ENCODE measurements around the gene ZNF333.
A peak's percentile ranks its signal among the peaks of the same experiment; 100 is the strongest.

The ZNF333 gene

DNA sequence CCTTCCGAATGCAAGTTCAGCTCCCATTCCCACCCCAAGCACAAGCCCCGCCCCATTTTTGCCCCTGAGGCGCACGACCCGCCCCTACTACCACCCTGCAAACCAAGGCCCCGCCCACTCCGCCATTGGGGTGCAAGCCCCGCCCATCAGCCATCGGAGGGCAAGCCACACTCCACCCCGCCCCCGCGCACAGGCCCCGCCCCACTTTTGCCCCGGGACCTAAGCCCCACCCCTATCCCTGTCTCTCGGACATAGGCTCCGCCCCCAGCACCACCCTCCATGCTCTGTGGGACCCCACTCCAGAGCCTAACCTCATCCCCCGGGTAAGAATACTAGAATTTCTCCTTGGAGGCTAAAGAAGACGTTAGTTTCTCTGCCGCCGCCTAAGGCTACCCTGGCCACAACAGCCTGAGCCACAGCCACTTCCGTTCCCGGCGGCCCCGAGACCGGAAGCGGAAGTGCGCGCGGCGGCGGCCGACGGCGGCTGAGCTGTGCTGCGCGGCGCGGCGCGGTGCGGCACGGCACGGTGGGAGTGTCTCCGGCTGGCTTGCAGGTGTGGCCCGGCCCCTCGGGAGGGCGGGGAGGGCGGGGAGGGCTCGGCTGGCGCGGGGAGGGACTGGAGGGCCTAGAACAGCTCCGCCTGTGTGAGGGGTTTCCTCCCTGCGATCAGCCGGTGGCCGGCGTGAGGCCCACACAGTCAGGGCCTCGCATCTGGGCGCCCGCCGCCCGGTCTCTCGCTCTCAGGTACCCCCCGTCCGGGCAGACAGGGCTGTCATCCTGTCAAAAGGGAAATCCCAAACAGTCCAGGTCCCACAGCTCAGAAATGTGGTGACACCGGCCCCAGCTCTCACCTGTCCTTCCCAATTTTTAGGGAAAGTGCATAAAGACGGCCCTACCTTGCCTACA, at the start of gene ZNF333:
Gene ZNF333, plus strand, starts transcription at position 451 of the 906 bp plus-strand sequence. CDS start 3,444 bp downstream, outside the sequence.
- Mint-ChIP-seq H3K36me3 (ENCODE audit: low read depth) (peaks cover 2% of the 10 kb centered on the region), H3K27me3 (ENCODE audit: low read depth) (peaks cover 4% of the 10 kb centered on the region), H3K9me3 (no peaks in the 10 kb centered on the region), H3K4me1 (ENCODE audit: low read depth) (peaks cover 6% of the 10 kb centered on the region), H3K27ac (peak within 1 kb of the TSS; percentile 100), H3K4me3 (peak within 1 kb of the TSS; percentile 96)

DNA sequence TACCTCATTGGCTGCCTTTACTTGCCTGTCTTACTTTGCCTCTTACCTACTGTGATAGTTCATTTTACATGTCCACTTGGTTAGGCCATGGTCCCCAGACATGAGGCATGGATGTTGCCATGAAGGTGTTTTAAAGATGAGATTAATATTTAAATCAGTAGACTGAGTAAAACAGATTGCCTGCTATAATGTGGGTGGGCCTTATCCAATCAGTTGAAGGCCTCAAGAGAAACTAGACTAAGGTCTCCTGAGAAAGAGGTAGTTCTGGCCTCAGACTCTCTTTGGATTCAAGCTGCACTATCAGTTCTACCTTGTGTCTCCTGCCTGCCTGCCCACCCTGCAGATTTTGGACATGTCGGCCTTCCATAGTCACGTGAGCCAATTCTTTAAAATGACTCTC, 41.3 kb upstream of the ZNF333 start:
- Mint-ChIP-seq H3K27me3 (ENCODE audit: low read depth) (peaks cover 3% of the 10 kb centered on the region), H3K9me3 (peaks cover 5% of the 10 kb centered on the region), H3K27ac (no peak overlapping the region), H3K36me3 (ENCODE audit: low read depth) (no peaks in the 10 kb centered on the region), H3K4me3 (no peak overlapping the region), H3K4me1 (ENCODE audit: low read depth) (no peaks in the 10 kb centered on the region)

DNA sequence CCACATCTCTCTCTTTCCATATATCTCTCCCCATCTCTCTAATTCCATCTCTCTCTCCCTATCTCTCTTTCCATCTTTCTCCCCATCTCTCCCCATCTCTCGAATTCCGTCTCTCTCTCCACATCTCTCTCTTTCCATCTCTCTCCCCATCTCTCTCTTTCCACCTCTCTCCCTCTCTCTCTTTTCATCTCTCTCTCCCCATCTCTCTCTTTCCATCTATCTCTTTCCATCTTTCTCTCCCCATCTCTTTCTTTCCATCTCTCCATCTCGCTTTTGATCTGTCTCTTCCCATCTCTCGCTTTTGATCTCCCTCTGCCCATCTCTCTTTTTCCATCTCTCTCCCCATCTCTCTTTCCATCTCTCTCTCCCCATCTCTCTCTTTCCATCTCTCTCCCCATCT, 40.8 kb upstream of the ZNF333 start:
- H3K9me3 Mint-ChIP-seq: peaks cover 5% of the 10 kb centered on the region
- H3K4me3 Mint-ChIP-seq: no peak overlapping the region
- no peak overlapping the region for H3K27ac Mint-ChIP-seq
- H3K4me1 Mint-ChIP-seq (ENCODE audit: low read depth): no peaks in the 10 kb centered on the region
- no peaks in the 10 kb centered on the region for H3K36me3 Mint-ChIP-seq (ENCODE audit: low read depth)
- peaks cover 3% of the 10 kb centered on the region for H3K27me3 Mint-ChIP-seq (ENCODE audit: low read depth)

DNA sequence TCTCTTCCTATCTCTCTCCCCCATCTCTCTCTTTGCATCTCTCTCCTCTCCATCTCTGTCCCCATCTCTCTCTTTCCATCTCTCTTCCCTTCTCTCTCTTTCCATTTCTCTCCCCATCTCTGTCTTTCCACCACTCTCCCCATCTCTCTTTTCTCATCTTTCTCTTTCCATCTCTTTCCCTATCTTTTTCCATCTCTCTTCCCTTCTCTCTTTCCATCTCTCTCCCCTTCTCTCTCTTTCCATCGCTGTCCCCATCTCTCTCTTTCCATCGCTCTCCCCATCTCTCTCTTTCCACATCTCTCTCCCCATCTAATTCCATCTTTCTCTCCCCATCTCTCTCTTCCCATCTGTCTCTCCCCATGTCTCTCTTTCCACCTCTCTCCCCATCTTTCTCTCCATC, 39.7 kb upstream of the ZNF333 start:
- H3K36me3 Mint-ChIP-seq (ENCODE audit: low read depth): no peaks in the 10 kb centered on the region
- peaks cover 5% of the 10 kb centered on the region for H3K9me3 Mint-ChIP-seq
- no peak overlapping the region for H3K27ac Mint-ChIP-seq
- no peak overlapping the region for H3K4me3 Mint-ChIP-seq
- H3K27me3 Mint-ChIP-seq (ENCODE audit: low read depth): peaks cover 3% of the 10 kb centered on the region
- no peaks in the 10 kb centered on the region for H3K4me1 Mint-ChIP-seq (ENCODE audit: low read depth)

DNA sequence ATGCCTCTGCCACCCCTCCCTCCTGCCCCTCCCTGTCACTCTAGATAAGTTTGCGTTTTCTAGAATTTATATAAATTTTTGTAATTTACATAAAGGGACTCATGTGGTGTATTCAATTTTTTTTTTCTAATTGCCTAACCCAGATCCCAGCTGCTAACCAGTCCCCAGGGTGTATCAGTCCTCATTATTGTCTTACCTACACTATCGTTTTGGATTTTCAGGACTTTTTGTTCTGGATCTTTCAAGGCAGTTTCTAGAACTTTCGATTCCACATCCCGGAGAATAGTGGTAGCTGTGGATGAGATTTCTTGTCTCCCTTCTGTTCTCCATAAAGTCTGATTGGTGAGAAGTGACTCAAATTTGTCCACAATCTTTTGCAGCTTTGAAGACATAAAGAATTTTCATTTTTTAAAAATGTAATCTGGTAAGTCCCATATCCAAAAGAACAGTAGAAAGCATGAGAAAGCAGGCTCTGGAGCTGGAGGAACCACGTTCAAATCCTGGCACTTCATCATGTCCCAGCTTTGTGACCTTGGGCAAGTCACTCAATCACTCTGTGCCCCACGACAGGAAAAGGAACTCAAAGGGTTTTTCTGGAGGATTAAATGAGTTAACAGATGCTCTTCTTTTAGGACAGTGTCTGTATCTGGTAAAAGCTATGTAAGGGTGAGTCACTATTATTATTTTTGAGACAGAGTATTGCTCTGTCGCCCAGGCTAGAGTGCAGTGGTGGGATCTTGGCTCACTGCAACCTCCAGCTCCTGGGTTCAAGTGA, 34.9 kb upstream of the ZNF333 start:
- Mint-ChIP-seq H3K4me1 (ENCODE audit: low read depth) (no peaks in the 10 kb centered on the region), H3K9me3 (no peaks in the 10 kb centered on the region), H3K27ac (no peak overlapping the region), H3K36me3 (ENCODE audit: low read depth) (no peaks in the 10 kb centered on the region), H3K4me3 (no peak overlapping the region), H3K27me3 (ENCODE audit: low read depth) (peaks cover 3% of the 10 kb centered on the region)

DNA sequence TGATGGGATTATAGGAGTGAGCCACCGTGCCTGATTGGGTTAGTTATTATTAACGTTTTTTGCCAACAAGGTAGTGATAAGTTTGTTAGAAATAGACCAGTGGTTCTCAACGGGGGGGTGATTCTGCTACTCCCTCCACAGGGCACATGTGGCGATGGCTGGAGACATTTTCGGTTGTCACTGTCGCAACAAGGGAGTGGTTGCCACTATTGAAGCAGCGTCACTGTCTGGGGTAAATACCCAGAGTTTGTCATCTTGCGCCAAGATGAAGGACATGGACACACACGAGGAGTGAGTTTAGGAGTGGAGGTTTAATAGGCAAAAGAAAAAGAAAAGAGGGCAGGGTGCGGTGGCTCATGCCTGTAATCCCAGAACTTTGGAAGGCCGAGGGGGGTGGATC, 34.1 kb upstream of the ZNF333 start:
- Mint-ChIP-seq H3K27me3 (ENCODE audit: low read depth) (no peaks in the 10 kb centered on the region), H3K4me3 (no peak overlapping the region), H3K4me1 (ENCODE audit: low read depth) (no peaks in the 10 kb centered on the region), H3K9me3 (no peaks in the 10 kb centered on the region), H3K36me3 (ENCODE audit: low read depth) (no peaks in the 10 kb centered on the region), H3K27ac (no peak overlapping the region)

DNA sequence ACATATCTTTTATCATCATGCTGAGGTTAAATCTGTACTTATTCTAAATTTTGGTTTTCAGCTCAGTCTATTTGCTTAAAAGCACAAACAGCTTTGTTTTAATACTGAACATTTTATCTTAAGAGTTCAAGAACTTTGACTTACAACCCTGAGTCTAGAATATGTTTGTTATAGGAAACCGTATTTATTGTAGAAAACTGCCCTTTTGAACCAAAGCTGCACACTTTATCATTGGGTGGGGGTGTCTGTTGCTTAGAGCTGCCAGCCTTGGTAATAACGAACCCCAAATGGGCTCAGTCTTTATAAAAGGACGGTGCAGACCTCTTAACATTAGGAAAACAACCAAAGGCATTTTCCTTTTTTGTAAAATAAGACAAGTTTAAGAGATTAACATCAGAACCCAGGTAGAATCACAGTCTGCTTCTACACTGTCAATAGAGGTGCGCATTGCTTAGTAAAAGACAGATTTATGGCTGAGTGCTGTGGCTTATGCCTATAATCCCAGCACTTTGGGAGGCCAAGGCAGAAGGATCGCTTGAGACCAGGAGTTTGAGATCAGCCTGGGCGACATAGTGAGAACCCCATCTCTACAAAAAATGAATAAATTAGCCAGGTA, 29.9 kb upstream of the ZNF333 start:
- no peaks in the 10 kb centered on the region for H3K4me1 Mint-ChIP-seq (ENCODE audit: low read depth)
- H3K27me3 Mint-ChIP-seq (ENCODE audit: low read depth): peaks cover 8% of the 10 kb centered on the region
- no peaks in the 10 kb centered on the region for H3K9me3 Mint-ChIP-seq
- H3K4me3 Mint-ChIP-seq: no peak overlapping the region
- H3K27ac Mint-ChIP-seq: no peak overlapping the region
- no peaks in the 10 kb centered on the region for H3K36me3 Mint-ChIP-seq (ENCODE audit: low read depth)

DNA sequence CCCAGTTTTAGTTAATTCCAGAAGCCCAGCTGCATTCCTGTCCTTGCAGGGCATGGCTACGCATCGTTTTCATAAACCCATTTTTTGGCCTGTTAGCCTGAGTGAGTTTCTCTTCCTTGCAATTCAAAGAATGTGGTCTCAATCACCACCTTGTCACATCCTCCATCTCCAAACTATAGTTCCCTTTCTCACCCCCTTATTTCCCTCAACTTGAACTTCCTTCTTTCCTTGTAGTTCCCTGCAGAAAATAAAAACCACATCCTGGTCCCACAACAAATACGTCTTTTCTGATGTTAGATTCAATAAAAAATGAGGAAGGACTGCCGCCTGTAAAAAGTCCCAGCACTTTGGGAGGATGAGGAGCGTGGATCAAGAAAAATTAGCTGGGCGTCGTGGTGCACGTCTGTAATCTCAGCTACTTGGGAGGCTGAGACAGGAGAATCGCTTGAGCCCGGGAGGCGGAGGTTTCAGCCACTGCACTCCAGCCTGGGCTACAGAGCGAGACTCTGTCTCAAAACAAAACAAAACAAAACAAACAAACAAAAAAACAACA, 28.4 kb upstream of the ZNF333 start:
- no peak overlapping the region for H3K27ac Mint-ChIP-seq
- H3K4me3 Mint-ChIP-seq: no peak overlapping the region

DNA sequence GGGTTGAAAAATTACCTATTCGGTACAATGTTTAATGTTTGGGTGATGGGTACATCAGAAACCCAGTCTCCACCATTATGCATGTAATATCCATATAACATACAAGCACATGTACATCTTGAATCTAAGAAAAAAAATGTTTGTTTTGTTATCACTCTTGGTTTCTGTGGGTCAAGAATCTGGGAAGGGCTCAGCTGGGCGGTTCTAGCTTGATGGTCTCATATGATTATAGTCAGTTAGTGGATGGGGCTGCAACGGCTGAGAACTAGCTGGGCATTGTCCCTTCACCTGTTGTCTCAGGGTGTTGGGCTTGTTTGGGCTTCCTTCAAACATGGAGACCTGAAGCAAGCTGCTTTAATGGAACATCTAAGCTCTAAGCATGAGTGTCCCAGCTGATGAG, 19.9 kb upstream of the ZNF333 start:
- no peak overlapping the region for H3K27ac Mint-ChIP-seq
- no peaks in the 10 kb centered on the region for H3K36me3 Mint-ChIP-seq (ENCODE audit: low read depth)
- H3K4me1 Mint-ChIP-seq (ENCODE audit: low read depth): peaks cover 1% of the 10 kb centered on the region
- no peaks in the 10 kb centered on the region for H3K9me3 Mint-ChIP-seq
- H3K27me3 Mint-ChIP-seq (ENCODE audit: low read depth): peaks cover 5% of the 10 kb centered on the region
- no peak overlapping the region for H3K4me3 Mint-ChIP-seq

More for the DNA sequence above, 28.4 kb upstream of the ZNF333 start:
- H3K4me1 Mint-ChIP-seq (ENCODE audit: low read depth): no peaks in the 10 kb centered on the region
- peaks cover 8% of the 10 kb centered on the region for H3K27me3 Mint-ChIP-seq (ENCODE audit: low read depth)
- H3K9me3 Mint-ChIP-seq: no peaks in the 10 kb centered on the region
- no peaks in the 10 kb centered on the region for H3K36me3 Mint-ChIP-seq (ENCODE audit: low read depth)

DNA sequence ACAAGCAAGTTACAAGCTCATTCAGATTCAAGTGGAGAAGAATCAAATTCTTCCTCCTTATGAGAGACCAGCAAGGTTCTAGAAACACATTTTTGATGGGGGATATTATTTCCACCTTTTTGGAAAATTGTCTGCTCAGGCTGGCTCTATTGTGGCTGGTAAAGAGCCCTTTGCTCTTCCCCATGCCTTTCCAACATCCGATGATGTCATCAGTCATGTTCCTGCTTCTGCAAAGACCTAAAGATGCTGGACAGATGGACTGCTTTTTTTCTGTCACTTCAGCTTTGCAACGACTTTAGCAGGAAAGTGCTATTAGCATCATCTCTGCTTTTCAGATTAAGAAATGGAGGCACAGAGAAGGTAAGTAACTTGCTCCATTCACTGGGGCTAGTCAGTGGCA, 19.4 kb upstream of the ZNF333 start:
- Mint-ChIP-seq H3K27ac (no peak overlapping the region), H3K27me3 (ENCODE audit: low read depth) (peaks cover 5% of the 10 kb centered on the region), H3K4me1 (ENCODE audit: low read depth) (peaks cover 1% of the 10 kb centered on the region), H3K36me3 (ENCODE audit: low read depth) (no peaks in the 10 kb centered on the region), H3K4me3 (no peak overlapping the region), H3K9me3 (no peaks in the 10 kb centered on the region)

DNA sequence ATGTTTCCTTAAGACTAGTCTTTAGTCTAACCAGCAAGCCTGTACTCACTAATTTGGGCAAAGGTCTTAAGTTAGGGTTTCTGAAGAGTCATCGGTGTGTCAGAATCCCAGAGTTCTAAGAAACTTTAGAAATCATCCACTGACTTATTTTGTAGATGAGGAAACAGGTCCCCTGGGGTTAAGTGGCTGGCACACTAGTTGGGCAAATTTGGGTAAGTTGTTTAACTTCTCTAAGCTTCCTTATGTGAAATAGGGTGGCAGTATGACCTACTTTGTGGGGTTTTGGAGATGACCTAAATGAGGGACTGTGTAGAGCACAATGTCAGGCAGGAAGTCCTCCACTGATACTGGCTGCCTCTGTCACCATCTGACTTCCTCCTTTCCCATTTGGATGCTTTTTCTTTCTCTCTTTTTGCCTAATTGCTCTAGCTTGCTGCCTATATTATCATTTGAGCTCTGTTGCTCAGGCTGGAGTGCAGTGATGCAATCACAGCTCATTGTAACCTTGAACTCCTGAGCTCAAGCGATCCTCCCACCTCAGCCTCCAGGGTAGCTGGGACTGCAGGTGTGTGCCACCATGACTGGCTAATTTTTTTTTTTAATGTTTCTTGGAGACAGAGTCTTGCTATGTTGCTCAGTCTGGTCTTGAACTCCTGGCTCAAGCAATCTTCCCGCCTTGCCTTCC, 17.5 kb upstream of the ZNF333 start:
- peaks cover 5% of the 10 kb centered on the region for H3K27me3 Mint-ChIP-seq (ENCODE audit: low read depth)
- H3K36me3 Mint-ChIP-seq (ENCODE audit: low read depth): no peaks in the 10 kb centered on the region
- H3K9me3 Mint-ChIP-seq: no peaks in the 10 kb centered on the region
- no peak overlapping the region for H3K27ac Mint-ChIP-seq
- H3K4me3 Mint-ChIP-seq: no peak overlapping the region
- peaks cover 1% of the 10 kb centered on the region for H3K4me1 Mint-ChIP-seq (ENCODE audit: low read depth)

DNA sequence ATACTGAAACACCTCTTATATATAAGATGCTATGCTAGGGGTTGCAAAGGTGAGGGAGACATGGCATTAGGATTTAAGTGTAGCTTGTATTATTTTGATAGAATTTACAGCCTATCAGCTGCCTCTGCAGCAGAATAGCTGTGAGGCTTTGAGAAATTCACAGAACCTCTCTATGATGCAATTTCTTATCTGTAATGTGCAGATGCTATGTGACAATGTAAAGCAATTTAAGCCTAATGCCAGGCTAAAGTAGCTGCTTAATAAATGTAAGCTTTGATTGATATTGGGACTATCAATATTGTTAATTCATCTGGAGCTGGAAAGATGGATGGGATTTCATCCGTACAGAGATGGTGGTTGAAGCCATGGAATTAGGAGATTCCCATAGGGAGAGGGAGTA, 16.8 kb upstream of the ZNF333 start:
- Mint-ChIP-seq H3K27ac (no peak overlapping the region), H3K36me3 (ENCODE audit: low read depth) (no peaks in the 10 kb centered on the region), H3K9me3 (no peaks in the 10 kb centered on the region), H3K4me1 (ENCODE audit: low read depth) (peaks cover 1% of the 10 kb centered on the region), H3K27me3 (ENCODE audit: low read depth) (peaks cover 5% of the 10 kb centered on the region), H3K4me3 (no peak overlapping the region)

DNA sequence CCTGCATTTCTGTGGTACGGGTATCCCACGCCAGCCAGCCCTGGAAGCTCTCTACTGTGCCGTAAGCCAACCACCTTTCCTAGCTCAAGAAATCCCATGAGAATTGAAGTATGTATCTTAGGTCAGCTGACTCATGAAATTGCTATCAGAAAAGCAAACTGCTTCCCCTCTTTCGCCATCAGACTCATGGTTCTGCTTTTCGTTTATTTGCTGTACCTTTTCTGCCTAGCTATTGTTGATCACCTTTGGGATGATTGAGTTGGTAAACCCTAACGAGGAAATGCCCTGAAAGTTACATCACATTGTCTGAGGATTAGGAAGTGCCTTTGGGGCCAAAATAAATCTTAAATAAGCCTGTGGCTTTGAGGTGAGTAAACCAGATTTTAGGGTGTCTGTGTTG, 15.1 kb upstream of the ZNF333 start, which contains the start of gene ADGRE3:
Gene ADGRE3, minus strand, starts transcription at position 81 of the 400 bp plus-strand sequence. Its CDS starts 74 bp downstream, at position 7.
- peaks cover 5% of the 10 kb centered on the region for H3K27me3 Mint-ChIP-seq (ENCODE audit: low read depth)
- H3K27ac Mint-ChIP-seq: no peak within 1 kb of the TSS
- H3K4me3 Mint-ChIP-seq: no peak within 1 kb of the TSS
- H3K9me3 Mint-ChIP-seq: no peaks in the 10 kb centered on the region
- H3K4me1 Mint-ChIP-seq (ENCODE audit: low read depth): no peaks in the 10 kb centered on the region
- H3K36me3 Mint-ChIP-seq (ENCODE audit: low read depth): no peaks in the 10 kb centered on the region

DNA sequence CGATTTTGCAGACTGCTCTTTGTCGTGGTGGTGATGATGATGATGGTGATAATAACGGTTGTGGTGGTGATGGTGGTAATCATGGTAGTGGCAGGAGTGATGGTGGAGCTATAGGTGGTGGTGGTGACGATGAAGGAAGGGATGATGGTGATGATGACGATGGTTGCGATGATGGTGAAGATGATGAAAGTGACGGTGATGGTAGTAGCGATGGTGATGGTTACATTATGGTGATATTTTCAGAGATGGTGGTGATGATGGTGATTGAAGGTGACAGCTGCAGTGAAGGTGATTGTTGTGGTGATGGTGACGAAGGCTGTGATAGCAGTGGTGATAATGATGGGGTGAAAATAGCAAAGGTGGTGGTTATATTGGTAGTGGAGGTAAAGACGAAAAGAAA, 13.1 kb upstream of the ZNF333 start:
- Mint-ChIP-seq H3K4me1 (ENCODE audit: low read depth) (no peaks in the 10 kb centered on the region), H3K9me3 (no peaks in the 10 kb centered on the region), H3K36me3 (ENCODE audit: low read depth) (no peaks in the 10 kb centered on the region), H3K27me3 (ENCODE audit: low read depth) (peaks cover 5% of the 10 kb centered on the region), H3K4me3 (no peak overlapping the region), H3K27ac (no peak overlapping the region)
